NCI-H446 treated with DMSO at 0.1 percent for 48 hours (cell line): ENCODE data around the gene ALDH1L1.

Experiments used
- DNase-seq: peaks from one replicate; lab custom pipeline; 2025; lab: John Stamatoyannopoulos, UW

Gene ALDH1L1

DNA sequence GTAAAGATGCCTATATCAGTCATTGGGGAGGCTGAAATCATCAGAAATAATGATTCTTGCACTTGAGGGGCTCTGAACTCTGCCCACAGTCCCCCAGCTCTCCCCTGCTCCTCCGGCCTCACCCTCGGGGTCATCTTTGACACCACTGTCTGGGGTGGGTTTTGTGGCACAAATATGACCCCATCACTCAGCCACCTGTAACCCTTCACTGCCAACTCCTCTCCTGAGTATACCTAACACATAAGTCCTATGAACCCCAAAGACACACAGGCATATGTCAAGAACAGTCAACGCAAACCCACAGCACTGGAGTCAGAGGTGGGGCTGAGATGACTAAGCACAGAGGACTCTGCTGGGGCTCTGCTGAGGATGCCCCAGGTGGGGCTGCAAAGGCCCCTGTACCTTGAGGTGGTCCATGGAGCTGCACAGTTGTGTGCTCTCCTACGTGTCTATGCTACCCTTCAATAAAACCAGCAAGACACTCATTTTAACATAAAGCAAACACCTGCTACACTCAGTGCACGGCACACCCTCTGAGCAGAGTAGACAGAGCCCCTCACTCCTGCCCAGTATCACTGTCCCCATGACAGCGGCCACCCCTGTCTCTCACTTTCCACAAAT is 126.3 kb downstream of the ALDH1L1 start:
- no peak for DNase-seq
